ENCODE data around the gene CHPF2.

GRCh38 chr7:151254316-151254715 lies 22.0 kb downstream of the CHPF2 start:
- TF ChIP-seq EZH2 (IDR thresholded peaks at IDR 0.05; ENCODE audit: low read depth, unreplicated experiment) (no peak), CTCF (conservative IDR thresholded peaks at IDR 0.05; ENCODE audit: low read depth in 2 of 2) (no peak), NANOG (IDR thresholded peaks at IDR 0.05; ENCODE audit: borderline replicate concordance) (no peak), POLR2AphosphoS5 (IDR thresholded peaks at IDR 0.05; ENCODE audit: low read depth) (no peak), ZNF331 (CRISPR knock-in tag; IDR thresholded peaks at IDR 0.05; ENCODE audit: low read depth) (no peak), STAT1 (IDR thresholded peaks at IDR 0.05; ENCODE audit: unreplicated experiment) (no peak)

Measured in GM23338 (cell line).